ENCODE measurements around the gene IFT74. TPM values are rescaled to one million over a fixed set of nuclear protein-coding genes. Genes with fewer than 3 reads are reported as not detected.

The IFT74 gene
- total and polyA plus RNA-seq, 10 of the 15 experiments (the other 5 are each of a cell fraction or from before 2014, with no cell fraction given): 7.6 to 15.4 (median 12.3) TPM

DNA sequence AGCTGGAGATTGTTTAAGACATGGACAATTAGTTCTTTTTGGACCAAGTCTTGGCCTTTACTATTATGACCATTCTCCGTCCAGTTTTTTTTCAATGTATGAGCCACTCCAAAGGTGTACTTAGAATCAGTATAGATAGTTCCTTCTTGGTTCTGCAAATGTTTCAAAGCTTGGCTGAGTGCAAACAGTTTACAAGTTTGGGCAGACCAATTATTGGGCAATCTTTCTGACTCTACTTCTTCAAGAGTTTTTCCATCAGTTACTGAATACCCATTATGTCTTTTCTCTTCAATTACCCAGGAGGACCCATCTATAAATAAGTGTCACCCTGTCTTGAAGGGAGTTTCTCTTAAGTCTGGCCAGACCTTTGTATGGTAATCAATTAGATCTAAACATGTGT is 15.5 kb downstream of the IFT74 start:
- CTCF ChIA-PET: interaction anchor here (1.2 kb wide), 1 partner anchor 17 kb away, joined by 3 read pairs; no protein-coding TSS in a partner anchor
- RAD21 ChIA-PET (ENCODE audit: unreplicated experiment): no interaction called here
- ATAC-seq: no peak
- intact Hi-C loops (cut with micrococcal nuclease; ENCODE audit: unreplicated experiment): loop anchor here (10.0 kb wide), 2 partner anchors 107 to 227 kb away; no protein-coding TSS in a partner anchor
- no peak overlapping the region for H3K27ac ChIP-seq (ENCODE audit: control insufficient read depth, insufficient read depth)
- in situ Hi-C loops (cut with MboI): no loop called here
- H3K4me2 ChIP-seq (ENCODE audit: control insufficient read depth, insufficient read depth): no peak overlapping the region
- H3K4me3 ChIP-seq: no peak overlapping the region
- H3K4me1 ChIP-seq (ENCODE audit: control insufficient read depth, insufficient read depth, low read length): no peaks in the 10 kb centered on the region
- no peak for FAIRE-seq
- H3K9ac ChIP-seq (ENCODE audit: control insufficient read depth, insufficient read depth, low read length): no peak overlapping the region
- DNase-seq (ENCODE audit: low read depth, low spot score): no peak
- H3K27me3 ChIP-seq (replicated peaks in 1 of 2; ENCODE audit: control insufficient read depth in 2 of 2, insufficient read depth in 2 of 2, low read length in 1 of 2): no peaks in the 10 kb centered on the region
- BruUV-seq (replicated peaks): no TSS peak
- no peaks in the 10 kb centered on the region for H4K20me1 ChIP-seq (ENCODE audit: control insufficient read depth, insufficient read depth)
- no peak overlapping the region for H2AFZ ChIP-seq (ENCODE audit: control insufficient read depth, low read depth, low read length)
- TF ChIP-seq, protein P1, sequence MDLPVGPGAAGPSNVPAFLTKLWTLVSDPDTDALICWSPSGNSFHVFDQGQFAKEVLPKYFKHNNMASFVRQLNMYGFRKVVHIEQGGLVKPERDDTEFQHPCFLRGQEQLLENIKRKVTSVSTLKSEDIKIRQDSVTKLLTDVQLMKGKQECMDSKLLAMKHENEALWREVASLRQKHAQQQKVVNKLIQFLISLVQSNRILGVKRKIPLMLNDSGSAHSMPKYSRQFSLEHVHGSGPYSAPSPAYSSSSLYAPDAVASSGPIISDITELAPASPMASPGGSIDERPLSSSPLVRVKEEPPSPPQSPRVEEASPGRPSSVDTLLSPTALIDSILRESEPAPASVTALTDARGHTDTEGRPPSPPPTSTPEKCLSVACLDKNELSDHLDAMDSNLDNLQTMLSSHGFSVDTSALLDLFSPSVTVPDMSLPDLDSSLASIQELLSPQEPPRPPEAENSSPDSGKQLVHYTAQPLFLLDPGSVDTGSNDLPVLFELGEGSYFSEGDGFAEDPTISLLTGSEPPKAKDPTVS (IDR thresholded peaks at IDR 0.05; ENCODE audit: low read depth, low read length): no peak
- no peak for TF ChIP-seq RBBP5 (conservative IDR thresholded peaks at IDR 0.05)
- no peak for TF ChIP-seq POLR2A (IDR thresholded peaks at IDR 0.05; ENCODE audit: low read depth, low read length)
- no peaks in the 10 kb centered on the region for H3K36me3 ChIP-seq (ENCODE audit: control insufficient read depth in 2 of 2, insufficient read depth in 2 of 2, low read length in 1 of 2)
- SMC1A ChIA-PET (ENCODE audit: uncharacterized antibody, unreplicated experiment): interaction anchor here (1.0 to 1.6 kb wide), 2 partner anchors 9 to 11 kb away, joined by 3 to 4 read pairs; no protein-coding TSS in a partner anchor
- WGBS (ENCODE audit: insufficient coverage, insufficient replicate concordance, low lambda C conversion rate, missing lambda C conversion rate): 100% methylated on average over 1 of the region's 1 CpG
- H3K79me2 ChIP-seq (ENCODE audit: control insufficient read depth, insufficient read depth, low read length): no peaks in the 10 kb centered on the region
- H3K9me3 ChIP-seq (replicated peaks; ENCODE audit: control insufficient read depth, insufficient read depth, low read length): no peaks in the 10 kb centered on the region
- POLR2A ChIA-PET: no interaction called here

DNA sequence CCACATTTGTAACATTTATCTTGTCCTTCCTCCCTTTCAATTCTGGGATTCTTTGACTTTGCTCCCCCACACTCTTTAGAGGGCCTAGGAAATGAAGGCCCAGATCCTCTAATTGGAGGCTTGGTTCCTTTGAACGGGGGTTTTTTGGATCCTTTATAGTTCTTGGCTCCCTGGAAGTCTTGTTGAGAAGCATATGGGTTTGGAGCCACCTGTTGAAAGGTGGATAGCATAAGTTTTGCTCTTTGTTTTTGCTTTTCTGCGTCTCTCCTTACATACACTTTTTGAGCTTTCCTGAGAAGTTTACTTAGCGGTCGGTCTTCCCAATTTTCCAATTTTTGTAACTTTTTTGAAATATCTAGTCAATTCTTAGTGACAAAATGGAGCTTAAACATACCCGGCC is 17.8 kb downstream of the IFT74 start:
- Histone ChIP-seq H3K4me3 (no peak overlapping the region), H3K27me3 (replicated peaks in 1 of 2; ENCODE audit: control insufficient read depth in 2 of 2, insufficient read depth in 2 of 2, low read length in 1 of 2) (no peaks in the 10 kb centered on the region), H3K79me2 (ENCODE audit: control insufficient read depth, insufficient read depth, low read length) (no peaks in the 10 kb centered on the region), H3K4me1 (ENCODE audit: control insufficient read depth, insufficient read depth, low read length) (no peaks in the 10 kb centered on the region), H3K36me3 (ENCODE audit: control insufficient read depth in 2 of 2, insufficient read depth in 2 of 2, low read length in 1 of 2) (no peaks in the 10 kb centered on the region), H4K20me1 (ENCODE audit: control insufficient read depth, insufficient read depth) (no peaks in the 10 kb centered on the region), H3K9ac (ENCODE audit: control insufficient read depth, insufficient read depth, low read length) (no peak overlapping the region), H3K27ac (ENCODE audit: control insufficient read depth, insufficient read depth) (no peak overlapping the region), H3K4me2 (ENCODE audit: control insufficient read depth, insufficient read depth) (no peak overlapping the region), H2AFZ (ENCODE audit: control insufficient read depth, low read depth, low read length) (no peak overlapping the region), H3K9me3 (replicated peaks; ENCODE audit: control insufficient read depth, insufficient read depth, low read length) (no peaks in the 10 kb centered on the region)
- SMC1A ChIA-PET (ENCODE audit: uncharacterized antibody, unreplicated experiment): interaction anchor here (0.9 to 1.7 kb wide), 2 partner anchors 18 to 19 kb away, joined by 3 to 4 read pairs; partner anchors contain the start of gene IFT74
- POLR2A ChIA-PET: no interaction called here
- intact Hi-C loops (cut with micrococcal nuclease; ENCODE audit: unreplicated experiment) (loop anchor here (10.0 kb wide), 2 partner anchors 109 to 229 kb away; no protein-coding TSS in a partner anchor), in situ Hi-C loops (cut with MboI) (no loop called here)
- BruUV-seq (replicated peaks): no TSS peak
- DNase-seq (ENCODE audit: low read depth, low spot score): no peak
- WGBS (ENCODE audit: insufficient coverage, insufficient replicate concordance, low lambda C conversion rate, missing lambda C conversion rate): 93% methylated on average over 5 of the region's 5 CpGs
- FAIRE-seq: no peak
- RAD21 ChIA-PET (ENCODE audit: unreplicated experiment): interaction anchor here (0.7 to 0.8 kb wide), 2 partner anchors 18 to 228 kb away, joined by 3 read pairs; no protein-coding TSS in a partner anchor
- ATAC-seq: no peak
- CTCF ChIA-PET: interaction anchor here (0.7 to 1.5 kb wide), 5 partner anchors 19 to 250 kb away, joined by 3 to 6 read pairs (median 4); no protein-coding TSS in a partner anchor
- no peak for TF ChIP-seq LARP7 (IDR thresholded peaks at IDR 0.05)
- TF ChIP-seq, protein P2, sequence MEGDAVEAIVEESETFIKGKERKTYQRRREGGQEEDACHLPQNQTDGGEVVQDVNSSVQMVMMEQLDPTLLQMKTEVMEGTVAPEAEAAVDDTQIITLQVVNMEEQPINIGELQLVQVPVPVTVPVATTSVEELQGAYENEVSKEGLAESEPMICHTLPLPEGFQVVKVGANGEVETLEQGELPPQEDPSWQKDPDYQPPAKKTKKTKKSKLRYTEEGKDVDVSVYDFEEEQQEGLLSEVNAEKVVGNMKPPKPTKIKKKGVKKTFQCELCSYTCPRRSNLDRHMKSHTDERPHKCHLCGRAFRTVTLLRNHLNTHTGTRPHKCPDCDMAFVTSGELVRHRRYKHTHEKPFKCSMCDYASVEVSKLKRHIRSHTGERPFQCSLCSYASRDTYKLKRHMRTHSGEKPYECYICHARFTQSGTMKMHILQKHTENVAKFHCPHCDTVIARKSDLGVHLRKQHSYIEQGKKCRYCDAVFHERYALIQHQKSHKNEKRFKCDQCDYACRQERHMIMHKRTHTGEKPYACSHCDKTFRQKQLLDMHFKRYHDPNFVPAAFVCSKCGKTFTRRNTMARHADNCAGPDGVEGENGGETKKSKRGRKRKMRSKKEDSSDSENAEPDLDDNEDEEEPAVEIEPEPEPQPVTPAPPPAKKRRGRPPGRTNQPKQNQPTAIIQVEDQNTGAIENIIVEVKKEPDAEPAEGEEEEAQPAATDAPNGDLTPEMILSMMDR (IDR thresholded peaks at IDR 0.05 in 2 of 3, conservative IDR thresholded peaks at IDR 0.05 in 1 of 3; ENCODE audit: control insufficient read depth in 2 of 3, extremely low read depth in 1 of 3, insufficient read depth in 1 of 3, low read depth in 3 of 3, low read length in 3 of 3): no peak
- TF ChIP-seq, protein P3, sequence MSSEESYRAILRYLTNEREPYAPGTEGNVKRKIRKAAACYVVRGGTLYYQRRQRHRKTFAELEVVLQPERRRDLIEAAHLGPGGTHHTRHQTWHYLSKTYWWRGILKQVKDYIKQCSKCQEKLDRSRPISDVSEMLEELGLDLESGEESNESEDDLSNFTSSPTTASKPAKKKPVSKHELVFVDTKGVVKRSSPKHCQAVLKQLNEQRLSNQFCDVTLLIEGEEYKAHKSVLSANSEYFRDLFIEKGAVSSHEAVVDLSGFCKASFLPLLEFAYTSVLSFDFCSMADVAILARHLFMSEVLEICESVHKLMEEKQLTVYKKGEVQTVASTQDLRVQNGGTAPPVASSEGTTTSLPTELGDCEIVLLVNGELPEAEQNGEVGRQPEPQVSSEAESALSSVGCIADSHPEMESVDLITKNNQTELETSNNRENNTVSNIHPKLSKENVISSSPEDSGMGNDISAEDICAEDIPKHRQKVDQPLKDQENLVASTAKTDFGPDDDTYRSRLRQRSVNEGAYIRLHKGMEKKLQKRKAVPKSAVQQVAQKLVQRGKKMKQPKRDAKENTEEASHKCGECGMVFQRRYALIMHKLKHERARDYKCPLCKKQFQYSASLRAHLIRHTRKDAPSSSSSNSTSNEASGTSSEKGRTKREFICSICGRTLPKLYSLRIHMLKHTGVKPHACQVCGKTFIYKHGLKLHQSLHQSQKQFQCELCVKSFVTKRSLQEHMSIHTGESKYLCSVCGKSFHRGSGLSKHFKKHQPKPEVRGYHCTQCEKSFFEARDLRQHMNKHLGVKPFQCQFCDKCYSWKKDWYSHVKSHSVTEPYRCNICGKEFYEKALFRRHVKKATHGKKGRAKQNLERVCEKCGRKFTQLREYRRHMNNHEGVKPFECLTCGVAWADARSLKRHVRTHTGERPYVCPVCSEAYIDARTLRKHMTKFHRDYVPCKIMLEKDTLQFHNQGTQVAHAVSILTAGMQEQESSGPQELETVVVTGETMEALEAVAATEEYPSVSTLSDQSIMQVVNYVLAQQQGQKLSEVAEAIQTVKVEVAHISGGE (CRISPR knock-in tag; IDR thresholded peaks at IDR 0.05): no peak
- no peak for TF ChIP-seq KDM1A (IDR thresholded peaks at IDR 0.05; ENCODE audit: borderline replicate concordance)
- no peak for TF ChIP-seq RELA (IDR thresholded peaks at IDR 0.05; ENCODE audit: borderline replicate concordance, partially characterized antibody)
- TF ChIP-seq RCOR1 (conservative IDR thresholded peaks at IDR 0.05; ENCODE audit: low read depth, low read length): no peak

Data from GM12878 (cell line).